ENCODE results near the gene CEP57L1.
"Not testable (repeated sequence)": the region's sequence is repeated elsewhere in the genome, so short reads cannot be mapped to it uniquely, and the experiment has no call there.

Gene CEP57L1

GRCh38 chr6:109074133-109074415 lies 21.2 kb upstream of the CEP57L1 start:
- no peak for DNase-seq

GRCh38 chr6:109075934-109076333 lies 19.4 kb upstream of the CEP57L1 start:
- no peak for DNase-seq

GRCh38 chr6:109076377-109076776 lies 18.9 kb upstream of the CEP57L1 start:
- DNase-seq, result no peak

- no peak for DNase-seq
Observed at GRCh38 chr6:109079981-109080380, 15.3 kb upstream of the CEP57L1 start.

GRCh38 chr6:109081026-109081425 lies 14.3 kb upstream of the CEP57L1 start:
- DNase-seq, result no peak

- no peak for DNase-seq
Observed at GRCh38 chr6:109081516-109082187, 13.7 kb upstream of the CEP57L1 start.

GRCh38 chr6:109082188-109082577 lies 13.1 kb upstream of the CEP57L1 start:
- no peak for DNase-seq

GRCh38 chr6:109083657-109084056 lies 11.7 kb upstream of the CEP57L1 start:
- no peak for DNase-seq

- DNase-seq, result not testable (repeated sequence)
Observed at GRCh38 chr6:109084146-109084545, 11.2 kb upstream of the CEP57L1 start.

- DNase-seq, result no peak
Observed at GRCh38 chr6:109087661-109088264, 7.5 kb upstream of the CEP57L1 start.

GRCh38 chr6:109088995-109089394 lies 6.3 kb upstream of the CEP57L1 start:
- no peak for DNase-seq

GRCh38 chr6:109091314-109092024 lies 3.8 kb upstream of the CEP57L1 start:
- no peak for DNase-seq

GRCh38 chr6:109092074-109092473 lies 3.2 kb upstream of the CEP57L1 start:
- DNase-seq, result no peak

GRCh38 chr6:109093732-109094415 lies 1.4 kb upstream of the CEP57L1 start:
- DNase-seq, result no peak

GRCh38 chr6:109094416-109095035 lies 781 bp upstream of the CEP57L1 start, which contains the start of gene SESN1:
Gene SESN1, minus strand, starts transcription at chr6:109094846. Its CDS starts 773 bp downstream, at chr6:109094073.
- peak; percentile 74 to 78 for DNase-seq

- no peak for DNase-seq
Observed at GRCh38 chr6:109095835-109096084, 453 bp downstream of the CEP57L1 start.

- no peak for DNase-seq
Observed at GRCh38 chr6:109096208-109096607, 901 bp downstream of the CEP57L1 start.

GRCh38 chr6:109097661-109098060 lies 2.4 kb downstream of the CEP57L1 start:
- DNase-seq, result no peak

- DNase-seq, result no peak
Observed at GRCh38 chr6:109102762-109103161, 7.5 kb downstream of the CEP57L1 start.

- DNase-seq, result no peak
Observed at GRCh38 chr6:109103942-109104341, 8.6 kb downstream of the CEP57L1 start.

- no peak for DNase-seq
Observed at GRCh38 chr6:109104512-109104911, 9.2 kb downstream of the CEP57L1 start.

- DNase-seq, result no peak
Observed at GRCh38 chr6:109105681-109106080, 10.4 kb downstream of the CEP57L1 start.

- DNase-seq, result not testable (repeated sequence)
Observed at GRCh38 chr6:109109663-109110062, 14.4 kb downstream of the CEP57L1 start.

GRCh38 chr6:109112663-109113062 lies 17.4 kb downstream of the CEP57L1 start:
- not testable (repeated sequence) for DNase-seq
